CD4-positive, alpha-beta memory T cell (primary cell): ENCODE measurements around the gene ADRA2B. TPM values are rescaled to one million over a fixed set of nuclear protein-coding genes. Genes with fewer than 3 reads are reported as not detected.

Experiments
- CTCF ChIA-PET: fragments of 350-600 bp; sonication (Branson Sonifier 250); formaldehyde crosslinking; loops from one replicate; lab custom pipeline; 2021; ENCODE audit warnings: inconsistent platforms; ENCODE audit not compliant: partially characterized antibody; lab: Charles Lee
- POLR2A ChIA-PET: fragments of 350-600 bp; sonication (Branson Sonifier 250); formaldehyde crosslinking; loops from one replicate; lab custom pipeline; 2021; ENCODE audit not compliant: partially characterized antibody; lab: Charles Lee
- DNase-seq, 5 donors: peaks; one replicate each; pipeline versions ENCODE4 v3.0.0 to v3.0.0-alpha.2; 2020 to 2022; ENCODE audit warnings: mixed read lengths in 1 of 5
- H3K27ac ChIP-seq: one replicate; pipeline ENCODE4 v1.7.0; 2013; ENCODE audit warnings: low read depth, low read length
- H3K27me3 ChIP-seq: 2 replicates; pipeline ENCODE4 v1.7.0; 2013; ENCODE audit warnings: mild to moderate bottlenecking, low read length, moderate library complexity; ENCODE audit not compliant: insufficient read depth
- H3K36me3 ChIP-seq: 2 replicates; pipeline ENCODE4 v1.7.0; 2013; ENCODE audit warnings: mild to moderate bottlenecking, low read length, moderate library complexity; ENCODE audit not compliant: insufficient read depth
- H3K4me1 ChIP-seq: 2 replicates; pipeline ENCODE4 v1.7.0; 2013; ENCODE audit warnings: mild to moderate bottlenecking, low read length, moderate library complexity; ENCODE audit not compliant: insufficient read depth
- H3K4me3 ChIP-seq, 2 donors: one replicate each; pipeline ENCODE4 v1.7.0; 2013; ENCODE audit warnings: low read length in 2 of 2, mild to moderate bottlenecking in 1 of 2
- H3K9me3 ChIP-seq, 2 donors: one replicate each; pipeline ENCODE4 v1.7.0; 2013; ENCODE audit warnings: low read length in 2 of 2, control low read depth in 1 of 2; ENCODE audit not compliant: control insufficient read depth in 1 of 2
- H3K27ac Mint-ChIP-seq, 7 donors: one replicate each; pipeline ENCODE4 v1.8.0; 2020 to 2021; ENCODE audit warnings: mixed read lengths in 7 of 7, mild to moderate bottlenecking in 6 of 7, inconsistent platforms in 3 of 7, moderate library complexity in 3 of 7
- H3K27me3 Mint-ChIP-seq, 2 donors: one replicate each; pipeline ENCODE4 v1.8.0; 2020 to 2021; ENCODE audit warnings: mixed read lengths in 2 of 2
- H3K36me3 Mint-ChIP-seq, 2 donors: one replicate each; pipeline ENCODE4 v1.8.0; 2020 to 2021; ENCODE audit warnings: mixed read lengths in 2 of 2, inconsistent platforms in 1 of 2, mild to moderate bottlenecking in 1 of 2
- H3K4me1 Mint-ChIP-seq, 4 donors: one replicate each; pipeline ENCODE4 v1.8.0; 2020 to 2021; ENCODE audit warnings: mixed read lengths in 4 of 4, mild to moderate bottlenecking in 1 of 4
- H3K4me3 Mint-ChIP-seq, 8 donors: one replicate each; pipeline ENCODE4 v1.8.0; 2020 to 2021; ENCODE audit warnings: mixed read lengths in 8 of 8, mild to moderate bottlenecking in 7 of 8, moderate library complexity in 6 of 8, inconsistent platforms in 3 of 8
- H3K9me3 Mint-ChIP-seq, 8 donors: one replicate each; pipeline ENCODE4 v1.8.0; 2020 to 2021; ENCODE audit warnings: mixed read lengths in 8 of 8, mild to moderate bottlenecking in 5 of 8, inconsistent platforms in 3 of 8, moderate library complexity in 1 of 8
- intact Hi-C: fragments of 100-400 bp; cut with micrococcal nuclease; formaldehyde crosslinking; loops from one replicate; pipeline ENCODE4 v1.15.1; 2023
- polyA plus RNA-seq, 2 donors: library from polyadenylated mRNA; unstranded; fragments of 300-500 nt; fragmentation: Illumina TruSeq; gene quantifications; one replicate each; pipeline ENCODE4 v1.2.3, GENCODE V29; 2021
- total RNA-seq, 2 experiments: library from RNA; stranded (reverse); gene quantifications; one replicate each; pipeline ENCODE4 v1.2.3, GENCODE V29; 2021

The ADRA2B gene
- total and polyA plus RNA-seq, 4 experiments from 2014 or later: not detected

DNA sequence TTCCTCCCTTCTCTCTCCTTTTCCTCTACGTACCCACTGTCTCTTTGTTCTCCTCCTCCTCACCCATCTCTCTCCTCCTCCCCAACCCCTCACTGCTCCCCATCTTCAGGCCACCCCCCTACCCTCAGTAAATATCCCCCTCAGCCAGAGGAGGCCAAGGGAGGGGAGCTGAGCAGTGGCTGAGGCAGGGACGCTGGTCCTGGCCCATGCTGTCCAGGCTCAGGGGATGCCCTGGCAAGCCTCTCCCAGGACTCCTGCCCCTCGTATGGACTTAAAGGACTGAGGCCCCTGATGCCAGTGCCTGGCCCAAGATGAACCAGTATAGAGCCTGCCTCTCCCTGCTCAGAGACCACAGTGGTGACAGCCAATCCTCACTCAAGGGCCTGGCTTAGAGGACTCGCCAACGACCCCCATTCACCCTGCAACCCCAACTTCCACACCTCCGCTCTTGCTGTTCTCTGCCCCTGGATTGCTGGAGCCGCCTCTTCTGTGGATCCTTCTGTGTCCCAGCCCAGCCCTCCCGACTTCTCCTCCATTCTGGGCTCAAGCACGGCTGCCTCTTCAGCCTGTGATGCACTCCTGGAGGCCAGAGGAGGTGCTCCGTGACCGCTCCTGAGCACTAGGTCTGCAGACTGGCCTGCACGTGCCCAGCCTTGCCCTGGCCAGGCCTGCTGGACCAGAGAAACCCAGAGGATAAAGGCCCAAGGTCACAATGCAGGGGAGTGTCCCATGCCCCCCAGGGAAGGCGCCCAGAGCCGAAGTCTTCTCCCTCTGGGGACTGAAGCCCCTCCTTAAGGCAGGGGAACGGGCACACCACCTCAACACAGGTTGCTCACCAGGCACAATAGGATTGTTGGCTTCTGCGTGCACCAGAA, 38.4 kb upstream of the ADRA2B start:
- DNase-seq: no peak
- no peaks in the 10 kb centered on the region for H3K36me3 ChIP-seq
- no peak overlapping the region for H3K27ac ChIP-seq
- CTCF ChIA-PET: interaction anchor here (0.8 to 6.4 kb wide), 3 partner anchors 15 to 20 kb away, joined by 4 to 43 read pairs (median 4); partner anchors contain the start of gene ASTL
- intact Hi-C loops: no loop called here
- Mint-ChIP-seq H3K9me3 (no peaks in the 10 kb centered on the region), H3K4me3 (no peak overlapping the region), H3K27ac (peak overlapping the region in 3 of 7 donors; percentile 37 to 90 (median 52)), H3K27me3 (no peaks in the 10 kb centered on the region), H3K4me1 (peaks cover 32 to 70% (median 54%) of the 10 kb centered on the region in 4 donors), H3K36me3 (no peaks in the 10 kb centered on the region)
- no peaks in the 10 kb centered on the region for H3K27me3 ChIP-seq
- H3K9me3 ChIP-seq: no peaks in the 10 kb centered on the region
- H3K4me1 ChIP-seq: peaks cover 48% of the 10 kb centered on the region
- H3K4me3 ChIP-seq: no peak overlapping the region
- POLR2A ChIA-PET: interaction anchor here (1.2 kb wide), 1 partner anchor 8 kb away, joined by 3 read pairs; no protein-coding TSS in a partner anchor

DNA sequence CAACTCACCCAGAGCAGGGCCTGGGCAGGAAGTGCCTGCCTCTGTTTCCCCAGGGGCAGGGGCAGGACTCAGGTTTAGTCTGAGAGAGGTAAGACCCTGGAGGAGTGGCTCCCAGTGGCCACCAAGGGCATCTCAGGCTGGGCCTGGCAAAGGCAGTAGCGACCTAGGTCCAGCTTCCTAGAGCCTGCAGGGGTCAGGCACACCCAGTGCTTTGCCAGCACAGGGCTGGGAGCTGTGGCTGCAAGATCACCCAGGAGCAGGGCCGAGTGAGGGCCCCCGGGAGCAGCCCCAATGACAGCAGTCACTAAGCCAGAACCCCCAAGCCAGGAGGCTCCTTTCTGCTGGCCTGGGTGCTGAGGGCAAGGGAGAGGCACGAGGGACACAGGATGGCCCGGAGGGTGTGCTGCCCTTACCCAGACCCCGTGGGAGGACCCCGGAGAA, 37.6 kb upstream of the ADRA2B start:
- POLR2A ChIA-PET: no interaction called here
- Histone ChIP-seq H3K4me3 (no peak overlapping the region), H3K27me3 (no peaks in the 10 kb centered on the region), H3K27ac (no peak overlapping the region), H3K9me3 (no peaks in the 10 kb centered on the region), H3K36me3 (no peaks in the 10 kb centered on the region), H3K4me1 (peaks cover 43% of the 10 kb centered on the region)
- H3K27ac Mint-ChIP-seq: peak overlapping the region in 1 of 7 donors; percentile 8
- H3K4me3 Mint-ChIP-seq: no peak overlapping the region
- H3K27me3 Mint-ChIP-seq: no peaks in the 10 kb centered on the region
- DNase-seq: no peak
- H3K4me1 Mint-ChIP-seq: peaks cover 26 to 69% (median 50%) of the 10 kb centered on the region in 4 donors
- CTCF ChIA-PET: interaction anchor here (1.7 to 6.4 kb wide), 2 partner anchors 14 to 20 kb away, joined by 4 to 43 read pairs; partner anchors contain the start of gene ASTL
- intact Hi-C loops: no loop called here
- H3K9me3 Mint-ChIP-seq: no peaks in the 10 kb centered on the region
- no peaks in the 10 kb centered on the region for H3K36me3 Mint-ChIP-seq

GRCh38 chr2:96153291-96153713, 36.9 kb upstream of the ADRA2B start:
- H3K27ac ChIP-seq: no peak overlapping the region
- no peaks in the 10 kb centered on the region for H3K27me3 ChIP-seq
- H3K4me3 ChIP-seq: no peak overlapping the region
- no peak for DNase-seq
- H3K4me3 Mint-ChIP-seq: no peak overlapping the region
- H3K4me1 Mint-ChIP-seq: peaks cover 29 to 69% (median 50%) of the 10 kb centered on the region in 4 donors
- H3K27me3 Mint-ChIP-seq: no peaks in the 10 kb centered on the region
- H3K36me3 ChIP-seq: no peaks in the 10 kb centered on the region
- peak overlapping the region in 6 of 7 donors; percentile 8 to 75 (median 66) for H3K27ac Mint-ChIP-seq
- H3K4me1 ChIP-seq: peaks cover 42% of the 10 kb centered on the region
- H3K36me3 Mint-ChIP-seq: peaks cover 0 to 3% of the 10 kb centered on the region in 2 donors
- intact Hi-C loops: no loop called here
- ChIA-PET POLR2A (no interaction called here), CTCF (interaction anchor here (1.7 to 6.4 kb wide), 2 partner anchors 14 to 21 kb away, joined by 4 to 43 read pairs; partner anchors contain the start of gene ASTL)
- H3K9me3 ChIP-seq: no peaks in the 10 kb centered on the region
- no peaks in the 10 kb centered on the region for H3K9me3 Mint-ChIP-seq

DNA sequence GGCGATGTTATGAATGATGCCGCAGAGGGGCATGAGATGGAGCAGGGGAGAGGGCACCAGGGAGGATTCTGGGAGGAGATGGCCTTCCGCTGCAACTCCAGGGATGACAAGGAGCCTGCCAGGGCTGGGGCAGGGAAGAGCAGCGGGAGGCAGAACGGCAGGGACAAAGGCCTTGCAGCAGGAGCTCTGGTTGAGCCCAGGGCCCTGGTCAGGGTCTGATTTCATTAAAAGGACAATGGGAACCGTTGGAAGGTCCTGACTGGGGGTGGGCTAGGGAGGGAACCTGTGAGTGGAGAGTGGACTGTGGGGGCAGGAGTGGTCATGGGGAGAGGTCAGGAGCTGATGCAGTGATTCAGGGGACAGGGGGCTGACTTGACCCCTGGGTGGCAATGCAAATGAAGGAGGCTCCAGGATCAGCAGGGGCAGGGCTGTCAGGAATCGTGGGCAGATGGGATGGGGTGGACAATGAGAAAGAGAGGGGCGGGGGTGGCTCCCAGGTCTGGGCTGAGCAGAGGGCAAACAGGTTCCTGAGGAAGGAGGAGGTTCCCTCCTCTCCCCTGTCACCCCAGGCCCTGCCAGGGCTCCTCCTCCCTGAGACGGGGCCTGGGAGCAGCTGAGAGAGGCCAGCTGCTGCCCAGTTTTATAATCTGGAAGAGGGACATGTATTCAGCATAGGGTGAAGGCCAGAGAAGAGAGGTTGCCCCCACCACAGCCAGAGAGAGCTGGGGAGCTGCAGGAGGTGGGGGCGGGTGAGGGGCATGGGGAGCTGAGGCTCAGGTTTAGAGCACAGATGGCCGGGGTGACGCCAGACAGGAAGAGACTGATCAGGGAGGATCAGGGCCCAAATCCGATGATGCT, 36.2 kb upstream of the ADRA2B start:
- no peaks in the 10 kb centered on the region for H3K27me3 Mint-ChIP-seq
- Histone ChIP-seq H3K4me1 (peaks cover 42% of the 10 kb centered on the region), H3K36me3 (no peaks in the 10 kb centered on the region), H3K27me3 (no peaks in the 10 kb centered on the region), H3K4me3 (no peak overlapping the region), H3K27ac (no peak overlapping the region), H3K9me3 (no peaks in the 10 kb centered on the region)
- H3K4me3 Mint-ChIP-seq: no peak overlapping the region
- ChIA-PET CTCF (interaction anchor here (3.0 to 6.4 kb wide), 2 partner anchors 13 to 22 kb away, joined by 26 to 43 read pairs; partner anchors contain the start of gene ASTL), POLR2A (interaction anchor here (12.4 kb wide), 1 partner anchor 9 kb away, joined by 285 read pairs; no protein-coding TSS in a partner anchor)
- no peak for DNase-seq
- H3K27ac Mint-ChIP-seq: peak overlapping the region in 5 of 7 donors; percentile 22 to 100 (median 75)
- peaks cover 27 to 69% (median 51%) of the 10 kb centered on the region in 4 donors for H3K4me1 Mint-ChIP-seq
- H3K36me3 Mint-ChIP-seq: peaks cover 0 to 3% of the 10 kb centered on the region in 2 donors
- intact Hi-C loops: no loop called here
- H3K9me3 Mint-ChIP-seq: no peaks in the 10 kb centered on the region

GRCh38 chr2:96151595-96152303, 35.4 kb upstream of the ADRA2B start:
- Histone ChIP-seq H3K4me3 (no peak overlapping the region), H3K27me3 (no peaks in the 10 kb centered on the region), H3K27ac (no peak overlapping the region), H3K9me3 (no peaks in the 10 kb centered on the region), H3K4me1 (peaks cover 42% of the 10 kb centered on the region), H3K36me3 (no peaks in the 10 kb centered on the region)
- Mint-ChIP-seq H3K36me3 (peaks cover 0 to 3% of the 10 kb centered on the region in 2 donors), H3K4me3 (no peak overlapping the region), H3K4me1 (peaks cover 28 to 69% (median 50%) of the 10 kb centered on the region in 4 donors), H3K27ac (peak overlapping the region; percentile 41 to 100 (median 80)), H3K27me3 (no peaks in the 10 kb centered on the region), H3K9me3 (no peaks in the 10 kb centered on the region)
- POLR2A ChIA-PET: interaction anchor here (12.4 kb wide), 1 partner anchor 9 kb away, joined by 285 read pairs; no protein-coding TSS in a partner anchor
- DNase-seq: peak in 1 of 5 donors; percentile 16
- intact Hi-C loops: no loop called here
- CTCF ChIA-PET: interaction anchor here (1.4 to 6.4 kb wide), 3 partner anchors 12 to 159 kb away, joined by 3 to 43 read pairs (median 26); partner anchors contain the start of gene ASTL

GRCh38 chr2:96150791-96151594, 34.6 kb upstream of the ADRA2B start:
- no peaks in the 10 kb centered on the region for H3K27me3 Mint-ChIP-seq
- H3K9me3 ChIP-seq: no peaks in the 10 kb centered on the region
- CTCF ChIA-PET: interaction anchor here (1.4 to 6.4 kb wide), 3 partner anchors 11 to 159 kb away, joined by 3 to 43 read pairs (median 26); partner anchors contain the start of gene ASTL
- no peak for DNase-seq
- peaks cover 0 to 9% of the 10 kb centered on the region in 2 donors for H3K36me3 Mint-ChIP-seq
- peaks cover 0 to 1% (median 0%) of the 10 kb centered on the region in 8 donors for H3K9me3 Mint-ChIP-seq
- POLR2A ChIA-PET: interaction anchor here (12.4 kb wide), 1 partner anchor 10 kb away, joined by 285 read pairs; no protein-coding TSS in a partner anchor
- H3K4me3 Mint-ChIP-seq: no peak overlapping the region
- H3K27me3 ChIP-seq: no peaks in the 10 kb centered on the region
- H3K27ac ChIP-seq: no peak overlapping the region
- H3K4me1 Mint-ChIP-seq: peaks cover 27 to 68% (median 51%) of the 10 kb centered on the region in 4 donors
- peaks cover 42% of the 10 kb centered on the region for H3K4me1 ChIP-seq
- H3K4me3 ChIP-seq: no peak overlapping the region
- no peaks in the 10 kb centered on the region for H3K36me3 ChIP-seq
- peak overlapping the region; percentile 64 to 100 (median 98) for H3K27ac Mint-ChIP-seq
- intact Hi-C loops: no loop called here
